Fibroblast of lung (primary cell): ENCODE data around the gene MAP1LC3C. TPM values are rescaled to one million over a fixed set of nuclear protein-coding genes. Genes with fewer than 3 reads are reported as not detected.

ENCODE experiments used
- DNase-seq, 2 donors: peaks; one replicate each; pipeline versions ENCODE4 v3.0.0 to v3.0.0-alpha.2; 2010; ENCODE audit warnings: low read depth in 2 of 2
- H2AFZ ChIP-seq: 2 replicates; pipeline ENCODE4 v1.5.1; 2012; ENCODE audit warnings: low read length, control low read depth, inconsistent platforms
- H3K27ac ChIP-seq: 2 replicates; pipeline ENCODE4 v1.5.1; 2011; ENCODE audit warnings: low read length, control low read depth; ENCODE audit not compliant: insufficient read depth
- H3K27me3 ChIP-seq: 2 replicates; pipeline ENCODE4 v1.5.1; 2011; ENCODE audit warnings: mild to moderate bottlenecking, low read length; ENCODE audit not compliant: control insufficient read depth, insufficient read depth
- H3K36me3 ChIP-seq: 2 replicates; pipeline ENCODE4 v1.5.1; 2011; ENCODE audit warnings: low read length; ENCODE audit not compliant: control insufficient read depth, insufficient read depth
- H3K4me1 ChIP-seq: 2 replicates; pipeline ENCODE4 v1.5.1; 2011; ENCODE audit warnings: low read length; ENCODE audit not compliant: control insufficient read depth, insufficient read depth; ENCODE audit errors: extremely low read depth
- H3K4me2 ChIP-seq: 2 replicates; pipeline ENCODE4 v1.5.1; 2011; ENCODE audit warnings: low read length, control low read depth; ENCODE audit not compliant: insufficient read depth; ENCODE audit errors: extremely low read depth
- H3K4me3 ChIP-seq, 4 experiments: fragments of 200-600 bp in 1 of 4; sonication (generic) in 1 of 4; replicated peaks in 1 of 4; 2 replicates each; pipeline ENCODE4 v1.5.1; 2011 to 2016; ENCODE audit warnings: low read length in 4 of 4, low read depth in 3 of 4, mild to moderate bottlenecking in 3 of 4, control low read depth in 2 of 4, inconsistent platforms in 1 of 4, mixed read lengths in 1 of 4; ENCODE audit not compliant: insufficient read depth in 1 of 4; ENCODE audit errors: control extremely low read depth in 1 of 4
- H3K79me2 ChIP-seq: 2 replicates; pipeline ENCODE4 v1.5.1; 2012; ENCODE audit warnings: mild to moderate bottlenecking, low read length, inconsistent platforms; ENCODE audit not compliant: control insufficient read depth, insufficient read depth
- H3K9ac ChIP-seq: 2 replicates; pipeline ENCODE4 v1.5.1; 2011; ENCODE audit warnings: mild to moderate bottlenecking, low read length, control low read depth; ENCODE audit not compliant: insufficient read depth
- H3K9me3 ChIP-seq: 2 replicates; pipeline ENCODE4 v1.5.1; 2012; ENCODE audit warnings: low read depth, low read length; ENCODE audit not compliant: control insufficient read depth, insufficient read depth
- H4K20me1 ChIP-seq: 2 replicates; pipeline ENCODE4 v1.5.1; 2011; ENCODE audit warnings: low read length; ENCODE audit not compliant: control insufficient read depth, insufficient read depth; ENCODE audit errors: extremely low read depth
- EZH2 ChIP-seq: IDR thresholded peaks from 2 replicates; pipeline ENCODE4 v1.5.1; 2012; ENCODE audit warnings: low read length, control low read depth, mild to moderate bottlenecking; ENCODE audit errors: missing control alignments
- polyA plus RNA-seq, 2 donors: library from polyadenylated mRNA; depleted of rRNA in 1 of 2; stranded (reverse) in 1 of 2; unstranded in 1 of 2; fragments of >200 nt; gene quantifications; 2 replicates each; pipeline ENCODE4 v1.2.1, GENCODE V29; 2011 to 2012; ENCODE audit warnings: missing spikeins in 1 of 2
- total RNA-seq: library from RNA; depleted of rRNA; stranded (reverse); fragments of >200 nt; gene quantifications from 2 replicates; pipeline ENCODE4 v1.2.1, GENCODE V29; 2014
- TF ChIP-seq, protein P1 (sequence below), 2 donors: IDR thresholded peaks in 1 of 2; conservative IDR thresholded peaks in 1 of 2; 1 replicate in 1 of 2; 2 replicates in 1 of 2; pipeline ENCODE4 v1.5.1; 2011 to 2012; ENCODE audit warnings: low read length in 2 of 2, control low read depth in 1 of 2, inconsistent platforms in 1 of 2, low read depth in 1 of 2, mild to moderate bottlenecking in 1 of 2

MAP1LC3C gene
- total and polyA plus RNA-seq, 2 donors (not counting 1 experiment from before 2014, with no cell fraction given) = 0.53 to 0.66 TPM

DNA sequence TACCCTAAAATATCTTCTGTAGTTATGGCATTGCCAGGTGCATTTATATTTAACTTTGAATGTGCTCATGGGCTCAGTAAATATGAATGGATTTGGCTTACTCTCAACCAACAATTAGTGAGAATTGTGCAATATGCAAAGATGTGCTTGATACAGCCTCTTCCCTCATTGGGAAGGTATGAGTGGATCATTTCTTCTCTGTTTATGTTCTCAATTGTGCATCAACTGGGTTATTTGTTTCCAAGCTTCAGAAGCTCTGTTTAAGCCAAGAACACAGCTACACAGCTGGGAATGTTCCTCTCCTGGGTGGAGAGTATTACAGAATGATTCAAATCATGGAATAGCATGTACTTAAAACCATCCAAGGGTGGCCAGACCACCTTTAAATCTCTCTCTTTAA is 17.6 kb upstream of the MAP1LC3C start:
- Histone ChIP-seq H3K9ac (no peak overlapping the region), H3K4me1 (no peaks in the 10 kb centered on the region), H3K27ac (no peak overlapping the region)

DNA sequence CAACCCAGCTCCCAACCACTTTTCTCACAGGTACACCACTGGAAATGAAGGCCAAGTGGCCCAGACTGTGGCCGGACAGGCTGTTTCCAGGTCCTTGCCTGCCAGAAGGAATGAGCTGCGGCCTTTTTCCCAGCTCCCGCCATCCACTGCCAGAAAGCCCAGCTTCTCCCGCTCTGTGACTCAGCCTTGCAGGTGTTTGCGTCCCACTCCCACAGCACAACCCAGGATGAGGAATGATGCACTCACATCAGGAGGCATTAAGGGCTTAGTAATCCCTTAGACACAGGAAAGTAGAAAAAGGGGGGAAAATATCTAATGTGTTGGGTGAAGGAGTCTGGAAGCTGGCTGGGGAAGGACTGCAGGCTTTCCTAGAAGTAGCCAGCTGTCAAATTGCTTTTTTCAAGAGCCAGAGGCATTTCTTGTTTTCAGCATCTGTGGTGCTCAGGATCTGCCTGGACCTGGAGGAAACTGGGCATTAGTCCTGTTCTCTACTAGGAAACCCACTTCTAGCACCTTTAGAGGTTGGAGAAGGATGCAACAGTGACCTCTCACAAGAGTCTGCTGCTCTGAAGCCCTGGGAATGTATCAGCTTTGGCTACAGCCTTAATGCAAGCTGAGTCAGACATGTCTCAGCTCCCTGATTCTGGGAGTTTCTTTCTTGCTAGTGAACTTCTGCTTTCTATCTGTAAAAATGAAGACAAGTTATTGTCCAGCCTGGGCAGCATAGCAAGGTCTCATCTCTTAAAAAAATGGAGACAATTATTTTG is 13.2 kb upstream of the MAP1LC3C start:
- Histone ChIP-seq H2AFZ (no peak overlapping the region), H3K9ac (no peak overlapping the region), H3K4me3 (no peak overlapping the region), H3K27ac (no peak overlapping the region), H4K20me1 (no peaks in the 10 kb centered on the region), H3K9me3 (no peaks in the 10 kb centered on the region), H3K4me2 (no peak overlapping the region), H3K27me3 (no peaks in the 10 kb centered on the region), H3K36me3 (no peaks in the 10 kb centered on the region), H3K79me2 (no peaks in the 10 kb centered on the region), H3K4me1 (no peaks in the 10 kb centered on the region)
- TF ChIP-seq EZH2 = no peak
- TF ChIP-seq, protein P1, sequence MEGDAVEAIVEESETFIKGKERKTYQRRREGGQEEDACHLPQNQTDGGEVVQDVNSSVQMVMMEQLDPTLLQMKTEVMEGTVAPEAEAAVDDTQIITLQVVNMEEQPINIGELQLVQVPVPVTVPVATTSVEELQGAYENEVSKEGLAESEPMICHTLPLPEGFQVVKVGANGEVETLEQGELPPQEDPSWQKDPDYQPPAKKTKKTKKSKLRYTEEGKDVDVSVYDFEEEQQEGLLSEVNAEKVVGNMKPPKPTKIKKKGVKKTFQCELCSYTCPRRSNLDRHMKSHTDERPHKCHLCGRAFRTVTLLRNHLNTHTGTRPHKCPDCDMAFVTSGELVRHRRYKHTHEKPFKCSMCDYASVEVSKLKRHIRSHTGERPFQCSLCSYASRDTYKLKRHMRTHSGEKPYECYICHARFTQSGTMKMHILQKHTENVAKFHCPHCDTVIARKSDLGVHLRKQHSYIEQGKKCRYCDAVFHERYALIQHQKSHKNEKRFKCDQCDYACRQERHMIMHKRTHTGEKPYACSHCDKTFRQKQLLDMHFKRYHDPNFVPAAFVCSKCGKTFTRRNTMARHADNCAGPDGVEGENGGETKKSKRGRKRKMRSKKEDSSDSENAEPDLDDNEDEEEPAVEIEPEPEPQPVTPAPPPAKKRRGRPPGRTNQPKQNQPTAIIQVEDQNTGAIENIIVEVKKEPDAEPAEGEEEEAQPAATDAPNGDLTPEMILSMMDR (conservative IDR thresholded peaks at IDR 0.05 in 1 of 2, IDR thresholded peaks at IDR 0.05 in 1 of 2; ENCODE audit: low read depth in 1 of 2, low read length in 2 of 2) = no peak
- peak in 1 of 2 donors; percentile 86 for DNase-seq

More for the DNA sequence above, 17.6 kb upstream of the MAP1LC3C start:
- no peaks in the 10 kb centered on the region for H3K9me3 ChIP-seq
- no peaks in the 10 kb centered on the region for H3K79me2 ChIP-seq
- no peaks in the 10 kb centered on the region for H4K20me1 ChIP-seq
- no peak overlapping the region for H3K4me3 ChIP-seq
- no peak overlapping the region for H2AFZ ChIP-seq
- DNase-seq = no peak
- no peak overlapping the region for H3K4me2 ChIP-seq
- TF ChIP-seq, protein P1 (conservative IDR thresholded peaks at IDR 0.05 in 1 of 2, IDR thresholded peaks at IDR 0.05 in 1 of 2; ENCODE audit: low read depth in 1 of 2, low read length in 2 of 2) = no peak
- TF ChIP-seq EZH2 = no peak
- H3K36me3 ChIP-seq = no peaks in the 10 kb centered on the region
- H3K27me3 ChIP-seq = no peaks in the 10 kb centered on the region

DNA sequence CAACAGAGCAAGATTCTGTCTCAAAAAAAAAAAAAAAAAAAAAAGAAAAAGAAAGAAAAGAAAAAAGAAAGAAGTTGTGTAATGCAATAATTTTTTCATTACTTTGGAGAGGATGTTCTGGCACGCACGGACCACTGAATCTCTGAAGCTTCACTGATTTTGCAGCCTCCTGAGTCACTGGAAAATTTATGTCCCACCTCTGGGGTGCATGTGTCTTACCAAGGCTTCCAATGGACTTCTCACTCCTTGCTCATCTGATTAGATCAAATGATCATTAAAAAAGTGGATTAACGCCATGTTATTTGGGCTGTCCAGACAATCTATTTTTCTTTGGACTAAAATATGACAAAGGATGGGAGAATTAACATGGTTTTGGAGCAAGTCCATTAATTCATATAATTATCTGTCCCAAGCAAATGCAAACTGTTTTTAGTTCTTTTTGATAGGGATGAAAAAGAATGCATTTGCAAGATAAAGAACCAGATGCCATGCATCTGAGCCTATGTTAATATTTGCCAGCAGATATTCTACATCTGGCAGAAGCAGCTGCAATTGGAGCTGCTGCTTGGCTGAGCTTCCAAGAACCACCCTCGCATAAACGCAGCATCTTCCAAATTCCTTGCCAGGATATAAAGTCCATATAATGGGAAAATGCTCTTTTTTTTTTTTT is 10.1 kb upstream of the MAP1LC3C start:
- Histone ChIP-seq H3K27me3 (no peaks in the 10 kb centered on the region), H3K4me3 (no peak overlapping the region), H3K4me1 (no peaks in the 10 kb centered on the region), H3K36me3 (no peaks in the 10 kb centered on the region), H4K20me1 (no peaks in the 10 kb centered on the region), H3K9me3 (no peaks in the 10 kb centered on the region), H3K4me2 (no peak overlapping the region), H3K27ac (no peak overlapping the region), H3K79me2 (no peaks in the 10 kb centered on the region), H2AFZ (no peak overlapping the region), H3K9ac (no peak overlapping the region)
- DNase-seq = no peak
- no peak for TF ChIP-seq EZH2
- TF ChIP-seq, protein P1 (conservative IDR thresholded peaks at IDR 0.05 in 1 of 2, IDR thresholded peaks at IDR 0.05 in 1 of 2; ENCODE audit: low read depth in 1 of 2, low read length in 2 of 2) = no peak
